ENCODE results near the gene PLEK.
"Not testable (repeated sequence)": the region's sequence is repeated elsewhere in the genome, so short reads cannot be mapped to it uniquely, and the experiment has no call there.

The PLEK gene

DNA sequence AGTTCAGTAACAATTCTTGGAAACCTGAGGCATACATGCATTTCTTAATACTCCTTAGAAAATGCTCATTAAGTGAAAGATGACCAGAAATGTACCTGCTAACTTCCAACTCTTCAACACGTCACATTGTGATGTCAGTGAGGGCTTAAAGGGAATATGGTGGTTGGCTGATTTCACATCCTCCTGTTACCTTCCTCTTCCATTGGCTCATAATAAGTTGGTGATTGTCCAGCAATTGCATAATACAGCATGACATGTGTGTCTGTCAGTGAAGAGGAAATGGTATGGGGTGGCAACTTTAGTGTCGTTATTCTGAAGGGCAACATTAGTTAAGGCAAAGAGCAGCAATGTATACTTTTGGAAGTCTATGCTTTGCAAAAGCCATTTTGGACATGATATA, 26.0 kb downstream of the PLEK start:
- Histone ChIP-seq H3K4me3 (ENCODE audit: insufficient read depth, low read depth, low read length) (no peak overlapping the region), H3K27ac (ENCODE audit: insufficient read depth, low read depth, low read length, poor library complexity, severe bottlenecking) (no peak overlapping the region), H3K4me1 (ENCODE audit: control insufficient read depth, insufficient read depth, low read length) (no peaks in the 10 kb centered on the region), H3K27me3 (ENCODE audit: control insufficient read depth, insufficient read depth, low read length, poor library complexity, severe bottlenecking) (no peaks in the 10 kb centered on the region), H3K9me3 (ENCODE audit: control insufficient read depth, low read length) (no peaks in the 10 kb centered on the region), H3K36me3 (ENCODE audit: control insufficient read depth, insufficient read depth, low read length) (no peaks in the 10 kb centered on the region)
- WGBS, 2 experiments: 95 to 96% methylated on average over 2 of the region's 2 CpGs

DNA sequence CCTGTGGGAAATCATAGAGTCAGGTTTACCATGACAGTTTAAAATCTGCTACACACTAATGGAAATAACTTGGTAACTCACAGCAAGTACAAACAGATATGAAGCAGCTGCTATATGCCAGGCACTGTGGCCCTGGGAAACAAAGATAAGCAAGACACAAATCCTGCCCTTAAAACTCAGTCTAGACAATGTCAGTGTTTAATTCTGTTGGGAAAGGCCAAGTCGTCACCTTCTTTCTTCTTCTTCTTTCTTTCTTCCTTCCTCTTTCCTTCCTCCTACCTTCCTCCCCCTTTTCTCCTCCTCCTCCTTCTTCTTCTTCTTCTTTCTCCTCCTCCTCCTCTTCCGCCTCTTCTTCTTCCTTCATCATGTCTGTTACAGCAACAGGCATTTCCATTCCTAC, 26.8 kb downstream of the PLEK start:
- Histone ChIP-seq H3K4me3 (ENCODE audit: insufficient read depth, low read depth, low read length) (no peak overlapping the region), H3K9me3 (ENCODE audit: control insufficient read depth, low read length) (no peaks in the 10 kb centered on the region), H3K36me3 (ENCODE audit: control insufficient read depth, insufficient read depth, low read length) (no peaks in the 10 kb centered on the region), H3K4me1 (ENCODE audit: control insufficient read depth, insufficient read depth, low read length) (no peaks in the 10 kb centered on the region), H3K27me3 (ENCODE audit: control insufficient read depth, insufficient read depth, low read length, poor library complexity, severe bottlenecking) (no peaks in the 10 kb centered on the region), H3K27ac (ENCODE audit: insufficient read depth, low read depth, low read length, poor library complexity, severe bottlenecking) (no peak overlapping the region)
- WGBS, 2 experiments: 91 to 94% methylated on average over 2 of the region's 2 CpGs

DNA sequence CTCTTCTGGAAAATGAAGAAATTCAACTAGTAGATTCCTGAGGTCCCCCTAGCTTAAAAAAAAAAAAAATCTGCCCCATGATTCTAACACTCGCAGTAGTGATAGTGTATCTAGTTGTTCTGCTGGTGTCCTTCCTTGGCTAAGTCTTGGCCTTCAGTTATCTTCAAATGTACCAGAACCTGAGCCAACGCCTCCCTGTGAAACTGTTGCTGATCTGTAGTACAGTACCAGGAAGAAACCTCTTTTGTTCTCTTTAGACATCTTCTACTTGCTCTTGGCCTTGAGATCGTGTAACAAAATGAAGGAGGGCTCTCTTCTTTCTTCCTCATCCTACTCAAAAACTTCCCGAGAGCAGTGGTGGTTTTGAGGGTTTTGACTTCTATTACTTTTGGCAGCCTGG, 31.0 kb downstream of the PLEK start:
- Histone ChIP-seq H3K9me3 (ENCODE audit: control insufficient read depth, low read length) (no peaks in the 10 kb centered on the region), H3K4me3 (ENCODE audit: insufficient read depth, low read depth, low read length) (no peak overlapping the region), H3K27me3 (ENCODE audit: control insufficient read depth, insufficient read depth, low read length, poor library complexity, severe bottlenecking) (no peaks in the 10 kb centered on the region), H3K4me1 (ENCODE audit: control insufficient read depth, insufficient read depth, low read length) (no peaks in the 10 kb centered on the region), H3K27ac (ENCODE audit: insufficient read depth, low read depth, low read length, poor library complexity, severe bottlenecking) (no peak overlapping the region), H3K36me3 (ENCODE audit: control insufficient read depth, insufficient read depth, low read length) (no peaks in the 10 kb centered on the region)
- WGBS, 2 experiments: 92% methylated on average over 4 of the region's 4 CpGs

DNA sequence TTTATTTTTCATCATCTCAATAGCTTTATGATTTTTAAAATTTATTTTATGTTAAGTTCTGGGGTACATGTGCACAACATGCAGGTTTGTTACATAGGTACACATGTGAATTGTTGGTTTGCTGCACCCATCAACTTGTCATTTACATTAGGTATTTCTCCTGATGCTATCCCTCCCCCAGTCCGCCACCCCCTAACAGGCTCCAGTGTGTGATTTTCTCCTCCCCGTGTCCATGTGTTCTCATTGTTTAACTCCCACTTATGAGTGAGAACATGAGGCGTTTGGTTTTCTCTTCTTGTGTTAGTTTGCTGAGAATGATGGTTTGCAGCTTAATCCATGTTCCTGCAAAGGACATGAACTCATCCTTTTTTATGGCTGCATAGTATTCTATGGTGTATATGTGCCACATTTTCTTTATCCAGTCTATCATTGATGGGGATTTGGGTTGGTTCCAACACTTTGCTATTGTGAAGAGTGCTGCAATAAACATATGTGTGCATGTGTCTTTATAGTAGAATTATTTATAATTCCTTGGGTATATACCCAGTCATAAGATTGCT, 32.7 kb downstream of the PLEK start:
- H3K4me3 ChIP-seq (ENCODE audit: insufficient read depth, low read depth, low read length); H3K27ac ChIP-seq (ENCODE audit: insufficient read depth, low read depth, low read length, poor library complexity, severe bottlenecking); H3K4me1 ChIP-seq (ENCODE audit: control insufficient read depth, insufficient read depth, low read length); H3K27me3 ChIP-seq (ENCODE audit: control insufficient read depth, insufficient read depth, low read length, poor library complexity, severe bottlenecking); H3K36me3 ChIP-seq (ENCODE audit: control insufficient read depth, insufficient read depth, low read length); H3K9me3 ChIP-seq (ENCODE audit: control insufficient read depth, low read length): not testable (repeated sequence)
- WGBS, 2 experiments: 94 to 96% methylated on average over 3 of the region's 3 CpGs

DNA sequence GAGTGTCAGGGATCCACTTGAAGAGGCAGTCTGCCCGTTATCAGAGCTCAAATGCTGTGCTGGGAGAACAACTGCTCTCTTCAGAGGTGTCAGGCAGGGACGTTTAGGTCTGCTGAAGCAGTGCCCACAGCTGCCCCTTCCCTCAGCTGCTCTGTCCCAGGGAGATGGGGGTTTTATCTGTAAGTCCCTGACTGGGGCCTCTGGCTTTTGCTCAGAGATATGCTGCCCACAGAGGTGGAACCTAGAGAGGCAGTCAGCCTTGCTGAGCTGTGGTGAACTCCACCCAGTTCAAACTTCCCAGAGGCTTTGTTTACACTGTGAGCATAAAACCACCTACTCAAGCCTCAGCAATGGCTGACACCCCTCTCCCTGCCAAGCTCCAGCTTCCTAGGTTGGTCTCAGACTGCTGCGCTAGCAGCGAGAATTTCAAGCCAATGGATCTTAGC, 38.1 kb downstream of the PLEK start:
- Histone ChIP-seq H3K27ac (ENCODE audit: insufficient read depth, low read depth, low read length, poor library complexity, severe bottlenecking) (no peak overlapping the region), H3K4me1 (ENCODE audit: control insufficient read depth, insufficient read depth, low read length) (no peaks in the 10 kb centered on the region), H3K9me3 (ENCODE audit: control insufficient read depth, low read length) (no peaks in the 10 kb centered on the region), H3K36me3 (ENCODE audit: control insufficient read depth, insufficient read depth, low read length) (no peaks in the 10 kb centered on the region), H3K4me3 (ENCODE audit: insufficient read depth, low read depth, low read length) (no peak overlapping the region), H3K27me3 (ENCODE audit: control insufficient read depth, insufficient read depth, low read length, poor library complexity, severe bottlenecking) (no peaks in the 10 kb centered on the region)
- WGBS, 2 experiments: 77 to 82% methylated on average over 4 of the region's 4 CpGs

DNA sequence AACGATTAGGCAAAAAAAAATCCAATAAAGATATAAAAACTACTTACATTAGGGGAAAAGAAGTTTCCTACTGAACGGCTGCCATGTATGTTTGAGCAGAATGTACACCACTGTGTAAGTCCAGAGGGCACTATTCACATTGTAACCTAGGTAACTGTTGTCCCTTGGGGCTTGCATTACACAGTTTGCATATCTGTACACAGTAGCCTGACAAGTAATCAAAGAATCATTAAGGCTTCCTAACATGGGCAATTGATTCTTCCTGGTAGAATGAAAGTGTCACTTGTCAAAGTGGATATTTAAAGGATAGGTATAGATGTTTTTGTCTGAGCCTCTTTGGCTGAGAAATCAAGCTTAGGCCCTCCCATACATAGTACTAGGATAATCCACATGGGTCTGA, 39.1 kb downstream of the PLEK start:
- 36 to 66% methylated on average over 1 to 2 of the region's 2 CpGs for WGBS, 2 experiments

DNA sequence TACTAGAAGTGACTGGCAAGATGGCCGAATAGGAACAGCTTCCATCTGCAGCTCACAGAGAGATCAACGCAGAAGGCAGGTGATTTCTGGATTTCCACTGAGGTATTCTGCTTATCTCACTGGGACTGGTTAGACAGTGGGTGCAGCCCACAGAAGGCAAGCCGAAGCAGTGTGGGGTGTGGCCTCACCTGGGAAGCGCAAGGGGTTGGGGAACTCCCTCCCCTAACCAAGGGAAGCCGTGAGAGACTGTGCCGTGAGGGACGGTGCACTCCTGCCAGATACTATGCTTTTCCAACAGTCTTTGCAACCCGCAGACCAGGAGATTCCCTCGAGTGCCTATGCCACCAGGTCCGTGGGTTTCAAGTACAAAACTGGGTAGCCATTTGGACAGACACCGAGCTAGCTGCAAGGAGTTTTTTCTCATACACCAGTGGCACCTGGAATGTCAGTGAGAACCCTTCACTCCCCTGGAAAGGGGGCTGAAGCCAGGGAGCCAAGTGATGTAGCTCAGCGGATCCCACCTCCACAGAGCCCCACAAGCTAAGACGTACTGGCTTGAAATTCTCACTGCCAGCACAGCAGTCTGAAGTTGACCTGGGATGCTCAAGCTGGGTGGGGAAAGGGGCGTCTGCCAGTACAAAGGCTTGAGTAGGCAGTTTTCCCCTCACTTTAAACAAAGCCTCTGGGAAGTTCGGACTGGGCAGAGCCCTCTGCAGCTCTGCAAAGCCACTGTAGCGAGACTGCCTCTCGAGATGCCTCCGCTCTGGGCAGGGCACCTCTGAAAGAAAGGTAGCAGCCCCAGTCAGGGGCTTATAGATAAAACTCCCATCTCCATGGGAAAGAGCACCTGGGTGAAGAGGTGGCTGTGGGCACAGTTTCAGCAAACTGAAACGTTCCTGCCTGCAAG, 40.1 kb downstream of the PLEK start:
- Histone ChIP-seq H3K36me3 (ENCODE audit: control insufficient read depth, insufficient read depth, low read length) (no peaks in the 10 kb centered on the region), H3K27ac (ENCODE audit: insufficient read depth, low read depth, low read length, poor library complexity, severe bottlenecking) (no peak overlapping the region), H3K4me3 (ENCODE audit: insufficient read depth, low read depth, low read length) (no peak overlapping the region), H3K4me1 (ENCODE audit: control insufficient read depth, insufficient read depth, low read length) (no peaks in the 10 kb centered on the region), H3K27me3 (ENCODE audit: control insufficient read depth, insufficient read depth, low read length, poor library complexity, severe bottlenecking) (no peaks in the 10 kb centered on the region), H3K9me3 (ENCODE audit: control insufficient read depth, low read length) (no peaks in the 10 kb centered on the region)
- WGBS, 2 experiments: 85 to 87% methylated on average over 19 of the region's 19 CpGs

More for the DNA sequence above, 39.1 kb downstream of the PLEK start:
- Histone ChIP-seq H3K9me3 (ENCODE audit: control insufficient read depth, low read length) (no peaks in the 10 kb centered on the region), H3K27me3 (ENCODE audit: control insufficient read depth, insufficient read depth, low read length, poor library complexity, severe bottlenecking) (no peaks in the 10 kb centered on the region), H3K4me3 (ENCODE audit: insufficient read depth, low read depth, low read length) (no peak overlapping the region), H3K4me1 (ENCODE audit: control insufficient read depth, insufficient read depth, low read length) (no peaks in the 10 kb centered on the region), H3K27ac (ENCODE audit: insufficient read depth, low read depth, low read length, poor library complexity, severe bottlenecking) (no peak overlapping the region), H3K36me3 (ENCODE audit: control insufficient read depth, insufficient read depth, low read length) (no peaks in the 10 kb centered on the region)

DNA sequence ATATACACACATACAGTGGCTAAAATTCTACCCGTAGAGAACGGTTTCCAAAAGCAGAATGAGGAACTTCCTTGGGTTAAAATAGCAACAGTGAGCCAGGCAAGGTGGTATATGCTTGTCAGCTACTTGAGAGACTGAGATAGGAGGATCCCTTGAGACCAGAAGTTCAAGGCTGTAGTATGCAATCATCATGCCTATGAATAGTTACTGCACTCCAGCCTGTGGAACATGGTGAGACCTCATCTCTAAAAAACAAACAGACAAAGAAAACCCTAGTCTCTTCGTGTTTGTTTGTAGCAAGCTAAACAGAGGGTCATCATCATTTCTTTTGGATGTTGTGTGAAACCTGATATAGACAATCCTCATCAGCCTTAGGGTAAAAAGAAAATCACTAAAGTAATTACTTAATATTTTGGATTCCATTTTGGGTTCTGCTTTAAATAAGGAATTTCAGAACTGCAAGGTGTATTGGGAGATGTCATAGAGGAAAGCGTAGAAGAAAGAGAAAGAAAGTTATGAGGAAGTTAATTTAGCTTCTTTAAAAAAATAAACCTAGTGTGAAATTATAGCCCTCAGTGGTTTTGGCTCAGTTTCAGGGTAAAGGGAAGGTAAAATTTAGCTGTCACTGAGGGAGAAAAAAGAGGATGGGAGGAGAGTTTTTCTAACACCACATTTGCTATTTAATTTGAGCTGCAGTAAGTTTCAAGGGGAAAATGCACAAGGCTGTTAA, 46.5 kb downstream of the PLEK start:
- 89 to 94% methylated on average over 3 to 4 of the region's 4 CpGs for WGBS, 2 experiments
- no peaks in the 10 kb centered on the region for H3K9me3 ChIP-seq (ENCODE audit: control insufficient read depth, low read length)
- H3K36me3 ChIP-seq (ENCODE audit: control insufficient read depth, insufficient read depth, low read length): no peaks in the 10 kb centered on the region
- H3K4me1 ChIP-seq (ENCODE audit: control insufficient read depth, insufficient read depth, low read length): no peaks in the 10 kb centered on the region
- H3K27me3 ChIP-seq (ENCODE audit: control insufficient read depth, insufficient read depth, low read length, poor library complexity, severe bottlenecking): no peaks in the 10 kb centered on the region
- no peak overlapping the region for H3K4me3 ChIP-seq (ENCODE audit: insufficient read depth, low read depth, low read length)
- H3K27ac ChIP-seq (ENCODE audit: insufficient read depth, low read depth, low read length, poor library complexity, severe bottlenecking): no peak overlapping the region

DNA sequence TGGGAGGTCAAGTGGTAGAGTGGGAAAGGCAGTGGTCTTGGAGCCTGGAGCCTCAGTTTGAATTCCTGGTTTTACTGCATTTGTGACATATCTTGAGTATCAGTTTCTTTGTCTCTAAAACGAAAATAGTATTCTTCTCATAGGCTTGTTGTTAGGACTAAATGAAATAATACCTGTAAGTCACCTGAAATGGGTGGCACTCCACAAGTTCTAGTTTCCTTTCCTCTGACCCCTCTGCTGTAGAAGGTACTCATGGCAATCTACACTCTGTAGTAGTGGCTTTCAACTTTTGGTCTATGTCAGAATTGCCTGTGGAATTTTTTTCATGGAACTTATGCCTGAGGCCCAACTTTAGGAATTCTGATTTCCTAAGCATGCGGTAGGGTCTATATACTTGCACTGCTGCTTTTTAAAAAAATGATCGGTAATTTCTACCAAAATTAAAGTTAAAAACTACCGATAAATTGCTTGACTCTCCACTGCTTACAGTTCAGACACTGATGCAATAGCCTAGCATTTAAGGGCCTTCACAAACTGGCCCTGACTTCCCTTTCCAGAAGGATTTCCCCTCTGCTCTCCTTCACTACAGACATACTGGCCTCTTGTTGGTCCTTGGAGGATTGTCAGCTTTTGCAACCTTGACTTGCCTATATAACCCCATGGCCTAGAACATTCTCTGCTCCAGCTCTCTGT, 47.2 kb downstream of the PLEK start:
- H3K4me3 ChIP-seq (ENCODE audit: insufficient read depth, low read depth, low read length): no peak overlapping the region
- H3K27me3 ChIP-seq (ENCODE audit: control insufficient read depth, insufficient read depth, low read length, poor library complexity, severe bottlenecking): no peaks in the 10 kb centered on the region
- 60 to 62% methylated on average over 4 of the region's 4 CpGs for WGBS, 2 experiments
- H3K27ac ChIP-seq (ENCODE audit: insufficient read depth, low read depth, low read length, poor library complexity, severe bottlenecking): no peak overlapping the region
- no peaks in the 10 kb centered on the region for H3K9me3 ChIP-seq (ENCODE audit: control insufficient read depth, low read length)
- H3K4me1 ChIP-seq (ENCODE audit: control insufficient read depth, insufficient read depth, low read length): no peaks in the 10 kb centered on the region
- H3K36me3 ChIP-seq (ENCODE audit: control insufficient read depth, insufficient read depth, low read length): no peaks in the 10 kb centered on the region

DNA sequence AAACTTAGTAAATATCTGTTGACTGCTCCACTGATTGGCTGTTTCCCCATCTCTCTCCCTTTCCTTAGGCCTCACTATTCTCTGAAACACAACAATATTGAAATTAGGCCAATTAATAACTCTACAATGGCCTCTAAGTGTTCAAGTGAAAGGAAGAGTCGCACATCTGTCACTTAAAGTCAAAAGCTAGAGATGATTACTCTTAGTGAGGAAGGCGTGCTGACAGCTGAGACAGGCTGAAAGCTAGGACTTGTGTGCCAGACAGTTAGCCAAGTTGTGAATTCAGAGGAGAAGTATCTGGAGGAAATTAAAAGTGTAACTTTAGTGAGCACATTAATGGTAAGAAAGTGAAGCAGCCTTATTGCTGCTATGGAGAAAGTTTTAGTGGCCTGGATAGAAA, 48.4 kb downstream of the PLEK start:
- no peaks in the 10 kb centered on the region for H3K36me3 ChIP-seq (ENCODE audit: control insufficient read depth, insufficient read depth, low read length)
- no peaks in the 10 kb centered on the region for H3K9me3 ChIP-seq (ENCODE audit: control insufficient read depth, low read length)
- H3K27ac ChIP-seq (ENCODE audit: insufficient read depth, low read depth, low read length, poor library complexity, severe bottlenecking): no peak overlapping the region
- WGBS, 2 experiments: 91 to 93% methylated on average over 2 of the region's 2 CpGs
- H3K4me1 ChIP-seq (ENCODE audit: control insufficient read depth, insufficient read depth, low read length): peaks cover 3% of the 10 kb centered on the region
- no peaks in the 10 kb centered on the region for H3K27me3 ChIP-seq (ENCODE audit: control insufficient read depth, insufficient read depth, low read length, poor library complexity, severe bottlenecking)
- H3K4me3 ChIP-seq (ENCODE audit: insufficient read depth, low read depth, low read length): no peak overlapping the region

All from ectodermal cell (in vitro differentiated cells).